IMR-90 (cell line): ENCODE measurements around the gene FAT2. TPM values are rescaled to one million over a fixed set of nuclear protein-coding genes. Genes with fewer than 3 reads are reported as not detected.

Experiments used
- ATAC-seq: fragments of 200-7000 bp; cut with Tn5 transposase; 2 replicates; pipeline ENCODE4 v1.9.1; 2020; ENCODE audit warnings: low read depth, mild to moderate bottlenecking, moderate library complexity
- BruUV-seq: library from RNA; stranded (reverse); fragments of 400-500 nt; replicated peaks from 2 replicates; lab custom pipeline; 2021; lab: Mats Ljungman, UMichigan
- CTCF ChIA-PET: fragments of 300-600 bp; formaldehyde crosslinking; extraction: SDS; loops from one replicate; lab custom pipeline; 2021; ENCODE audit warnings: antibody characterized with exemption; lab: Yijun Ruan, JAX
- POLR2A ChIA-PET: fragments of 300-600 bp; sonication (Branson Sonifier 250); formaldehyde crosslinking; loops from one replicate; lab custom pipeline; 2022; ENCODE audit warnings: antibody characterized with exemption; ENCODE audit not compliant: unreplicated experiment; lab: Charles Lee
- DNase-seq: peaks from one replicate; pipeline ENCODE4 v3.0.0; 2013
- H2AFZ ChIP-seq: replicated peaks from 2 replicates; pipeline ENCODE3; 2013; ENCODE audit warnings: low read length, mild to moderate bottlenecking; ENCODE audit not compliant: poor library complexity
- H2AK5ac ChIP-seq: 2 replicates; pipeline ENCODE4 v1.6.1; 2013; ENCODE audit warnings: low read depth, low read length, inconsistent platforms
- H2AK9ac ChIP-seq: replicated peaks from 2 replicates; pipeline ENCODE3; 2013; ENCODE audit warnings: mild to moderate bottlenecking, low read depth, low read length, moderate library complexity; ENCODE audit not compliant: poor library complexity
- H2BK120ac ChIP-seq: 2 replicates; pipeline ENCODE4 v1.6.1; 2013; ENCODE audit warnings: low read depth, low read length, inconsistent platforms
- H2BK15ac ChIP-seq: 3 replicates; pipeline ENCODE4 v1.6.1; 2013; ENCODE audit warnings: low read depth, low read length, inconsistent platforms
- H2BK20ac ChIP-seq: 2 replicates; pipeline ENCODE4 v1.6.1; 2013; ENCODE audit warnings: low read depth, mild to moderate bottlenecking, inconsistent platforms, low read length, moderate library complexity
- H2BK5ac ChIP-seq: 2 replicates; pipeline ENCODE4 v1.6.1; 2013; ENCODE audit warnings: mild to moderate bottlenecking, low read depth, low read length, inconsistent platforms; ENCODE audit not compliant: poor library complexity, severe bottlenecking
- H3K14ac ChIP-seq: replicated peaks from 2 replicates; pipeline ENCODE4 v1.6.1; 2013; ENCODE audit warnings: low read depth, low read length, inconsistent platforms
- H3K18ac ChIP-seq: 2 replicates; pipeline ENCODE4 v1.6.1; 2013; ENCODE audit warnings: low read depth, low read length, control low read depth
- H3K23ac ChIP-seq: 2 replicates; pipeline ENCODE4 v1.6.1; 2013; ENCODE audit warnings: low read depth, low read length, inconsistent platforms
- H3K27ac ChIP-seq: 2 replicates; pipeline ENCODE4 v1.5.1; 2013; ENCODE audit warnings: mild to moderate bottlenecking, control low read depth, low read length; ENCODE audit not compliant: insufficient read depth
- H3K27me3 ChIP-seq: 2 replicates; pipeline ENCODE4 v1.6.1; 2013; ENCODE audit warnings: low read length; ENCODE audit not compliant: control insufficient read depth, insufficient read depth
- H3K36me3 ChIP-seq: 2 replicates; pipeline ENCODE4 v1.6.1; 2013; ENCODE audit warnings: low read length, mixed read lengths; ENCODE audit not compliant: control insufficient read depth, insufficient read depth
- H3K4ac ChIP-seq: 2 replicates; pipeline ENCODE4 v1.6.1; 2013; ENCODE audit warnings: low read depth, low read length, inconsistent platforms
- H3K4me1 ChIP-seq: 2 replicates; pipeline ENCODE4 v1.6.1; 2013; ENCODE audit warnings: low read length, mixed read lengths; ENCODE audit not compliant: control insufficient read depth, insufficient read depth
- H3K4me2 ChIP-seq: 2 replicates; pipeline ENCODE4 v1.6.1; 2013; ENCODE audit warnings: low read depth, mild to moderate bottlenecking, control low read depth, low read length, moderate library complexity
- H3K4me3 ChIP-seq: 2 replicates; pipeline ENCODE4 v1.5.1; 2013; ENCODE audit warnings: low read depth, mild to moderate bottlenecking, control low read depth, low read length, moderate library complexity; ENCODE audit not compliant: insufficient read depth
- H3K56ac ChIP-seq: 2 replicates; pipeline ENCODE4 v1.6.1; 2013; ENCODE audit warnings: low read length, inconsistent platforms; ENCODE audit not compliant: insufficient read depth; ENCODE audit errors: extremely low read depth
- H3K79me1 ChIP-seq, 2 experiments: 2 replicates each; pipeline ENCODE4 v1.6.1; 2013; ENCODE audit warnings: low read length in 2 of 2, inconsistent platforms in 1 of 2, low read depth in 1 of 2
- H3K9ac ChIP-seq: 2 replicates; pipeline ENCODE4 v1.6.1; 2013; ENCODE audit warnings: low read depth, low read length, control low read depth
- H3K9me1 ChIP-seq: 2 replicates; pipeline ENCODE4 v1.6.1; 2013; ENCODE audit warnings: low read length, inconsistent platforms; ENCODE audit not compliant: insufficient read depth
- H3K9me3 ChIP-seq: 2 replicates; pipeline ENCODE4 v1.6.1; 2013; ENCODE audit warnings: low read length; ENCODE audit not compliant: control insufficient read depth, insufficient read depth
- H4K20me1 ChIP-seq: 2 replicates; pipeline ENCODE4 v1.6.1; 2013; ENCODE audit warnings: low read length, inconsistent platforms; ENCODE audit not compliant: insufficient read depth
- H4K5ac ChIP-seq: 2 replicates; pipeline ENCODE4 v1.6.1; 2013; ENCODE audit warnings: mild to moderate bottlenecking, low read depth, low read length, control low read depth
- H4K8ac ChIP-seq, 2 experiments: 2 replicates each; pipeline ENCODE4 v1.6.1; 2013; ENCODE audit warnings: low read depth in 2 of 2, low read length in 2 of 2, control low read depth in 1 of 2, inconsistent platforms in 1 of 2
- H4K91ac ChIP-seq: 2 replicates; pipeline ENCODE4 v1.6.1; 2013; ENCODE audit warnings: low read depth, low read length, inconsistent platforms; ENCODE audit not compliant: insufficient read depth
- BHLHE40 ChIP-seq: fragments of 150-350 bp; IDR thresholded peaks from 2 replicates; pipeline ENCODE4 v1.6.1; 2016; ENCODE audit warnings: mild to moderate bottlenecking, low read depth, low read length
- CEBPB ChIP-seq: IDR thresholded peaks from 2 replicates; pipeline ENCODE4 v1.6.1; 2012; ENCODE audit warnings: low read depth, low read length, improper control_type of control experiment
- CHD1 ChIP-seq: IDR thresholded peaks from 2 replicates; pipeline ENCODE4 v1.6.1; 2012; ENCODE audit warnings: low read depth, low read length, improper control_type of control experiment
- CTCF ChIP-seq: conservative IDR thresholded peaks from 2 replicates; pipeline ENCODE4 v1.5.1; 2012; ENCODE audit warnings: mild to moderate bottlenecking, low read depth, low read length, improper control_type of control experiment
- FOS ChIP-seq: fragments of 150-350 bp; IDR thresholded peaks from 2 replicates; pipeline ENCODE4 v1.6.1; 2016; ENCODE audit warnings: low read depth, low read length
- MAFK ChIP-seq: IDR thresholded peaks from 2 replicates; pipeline ENCODE4 v1.6.1; 2012; ENCODE audit warnings: low read depth, low read length, improper control_type of control experiment
- MAZ ChIP-seq: IDR thresholded peaks from 2 replicates; pipeline ENCODE4 v1.6.1; 2012; ENCODE audit warnings: low read depth, mild to moderate bottlenecking, low read length, improper control_type of control experiment, moderate library complexity, borderline replicate concordance
- MXI1 ChIP-seq: IDR thresholded peaks from 2 replicates; pipeline ENCODE4 v1.6.1; 2012; ENCODE audit warnings: low read depth, mild to moderate bottlenecking, low read length, moderate library complexity, borderline replicate concordance
- NFE2L2 ChIP-seq: fragments of 150-350 bp; IDR thresholded peaks from 2 replicates; pipeline ENCODE4 v1.6.1; 2016; ENCODE audit warnings: low read depth, mild to moderate bottlenecking, low read length
- POLR2A ChIP-seq: IDR thresholded peaks from 2 replicates; pipeline ENCODE4 v1.6.1; 2012; ENCODE audit warnings: mild to moderate bottlenecking, low read depth, low read length
- RAD21 ChIP-seq: IDR thresholded peaks from 2 replicates; pipeline ENCODE4 v1.6.1; 2012; ENCODE audit warnings: low read length, improper control_type of control experiment
- RCOR1 ChIP-seq: IDR thresholded peaks from 2 replicates; pipeline ENCODE4 v1.6.1; 2012; ENCODE audit warnings: mild to moderate bottlenecking, low read length, improper control_type of control experiment; ENCODE audit not compliant: insufficient replicate concordance
- SMC3 ChIP-seq: fragments of 150-350 bp; IDR thresholded peaks from 2 replicates; pipeline ENCODE4 v1.6.1; 2016; ENCODE audit warnings: low read depth, mild to moderate bottlenecking, antibody characterized with exemption, low read length, moderate library complexity
- USF2 ChIP-seq: fragments of 150-350 bp; IDR thresholded peaks from 2 replicates; pipeline ENCODE4 v1.6.1; 2017; ENCODE audit warnings: mild to moderate bottlenecking, antibody characterized with exemption, low read length, low read depth
- WGBS, 2 experiments: methylation state at CpG; one replicate each; pipeline versions ENCODE4 v1.1.5 to v1.1.7; 2013; ENCODE audit warnings: missing lambda C conversion rate in 2 of 2; ENCODE audit not compliant: insufficient read length in 1 of 2; ENCODE audit errors: extremely low coverage in 2 of 2; 5-methylcytosine and 5-hydroxymethylcytosine counted together
- dilution Hi-C: fragments of 300-500 bp; cut with HindIII; formaldehyde crosslinking; loops from one replicate; pipeline ENCODE4 v1.14.3; 2018; ENCODE audit warnings: low sequenced_read_pairs; ENCODE audit not compliant: unreplicated experiment
- in situ Hi-C: fragments of 300-500 bp; cut with MboI; formaldehyde crosslinking; loops from 3 replicates; pipeline ENCODE4 v1.14.3; 2019; ENCODE audit warnings: low sequenced_read_pairs, inconsistent platforms, mixed read lengths
- intact Hi-C: fragments of 100-400 bp; cut with micrococcal nuclease; formaldehyde crosslinking; loops from 2 replicates; pipeline ENCODE4 v1.10.0; 2022
- polyA plus RNA-seq, 3 experiments: library from polyadenylated mRNA; depleted of rRNA; stranded (reverse); fragments of >200 nt; gene quantifications; 2 replicates each; pipeline ENCODE4 v1.2.3, GENCODE V29; 2012; ENCODE audit warnings: low replicate concordance in 1 of 3
- total RNA-seq: library from RNA; depleted of rRNA; stranded (reverse); fragments of >200 nt; gene quantifications from 2 replicates; pipeline ENCODE4 v1.2.3, GENCODE V29; 2012
- TF ChIP-seq, protein P1 (sequence below): fragments of 150-350 bp; IDR thresholded peaks from 2 replicates; pipeline ENCODE4 v1.6.1; 2016; ENCODE audit warnings: low read depth, mild to moderate bottlenecking, low read length, moderate library complexity, borderline replicate concordance

Gene FAT2
- total and polyA plus RNA-seq, 2 of the 4 experiments (the other 2 are of a cell fraction): under 0.01 to 0.03 TPM

DNA sequence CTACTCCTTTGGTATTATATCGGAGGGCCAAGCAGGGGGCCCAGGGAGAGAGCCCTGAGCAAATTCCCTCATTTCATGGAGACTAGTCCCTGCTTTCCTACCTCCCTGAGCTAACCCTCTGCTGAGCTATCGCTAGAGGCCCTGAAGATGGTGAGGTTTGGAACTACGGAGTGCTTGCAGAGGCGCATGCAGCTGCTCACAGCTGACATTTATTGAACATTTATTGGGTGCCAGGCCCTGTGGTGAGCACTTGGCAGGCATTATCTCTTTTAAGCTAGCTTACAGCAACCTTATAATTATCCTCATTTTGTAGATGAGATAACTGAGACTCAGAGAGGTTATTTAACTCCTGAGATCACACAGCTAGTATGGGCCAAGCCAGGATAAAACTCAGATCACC lies 9.8 kb downstream of the FAT2 start:
- Histone ChIP-seq H3K9me3 (no peaks in the 10 kb centered on the region), H3K14ac (no peak overlapping the region), H3K4me3 (no peak overlapping the region), H3K4me1 (no peaks in the 10 kb centered on the region), H4K8ac (no peak overlapping the region), H4K20me1 (no peaks in the 10 kb centered on the region), H3K79me1 (no peaks in the 10 kb centered on the region), H3K23ac (no peak overlapping the region), H3K56ac (no peak overlapping the region), H3K9me1 (no peaks in the 10 kb centered on the region), H2AK5ac (no peak overlapping the region), H2BK120ac (no peak overlapping the region), H2BK15ac (no peak overlapping the region), H3K4me2 (no peak overlapping the region), H2BK20ac (no peak overlapping the region), H3K27ac (no peak overlapping the region), H2BK5ac (no peak overlapping the region), H3K36me3 (no peaks in the 10 kb centered on the region), H3K4ac (no peak overlapping the region), H3K18ac (no peak overlapping the region), H2AK9ac (no peak overlapping the region), H4K91ac (no peak overlapping the region), H2AFZ (no peak overlapping the region), H4K5ac (no peak overlapping the region), H3K9ac (no peak overlapping the region), H3K27me3 (peaks cover 9% of the 10 kb centered on the region; the same call in 1 of the 2 replicates)
- BruUV-seq: no TSS peak
- TF ChIP-seq MXI1: no peak
- TF ChIP-seq BHLHE40: no peak
- TF ChIP-seq CHD1: no peak
- no peak for TF ChIP-seq SMC3
- TF ChIP-seq, protein P1, sequence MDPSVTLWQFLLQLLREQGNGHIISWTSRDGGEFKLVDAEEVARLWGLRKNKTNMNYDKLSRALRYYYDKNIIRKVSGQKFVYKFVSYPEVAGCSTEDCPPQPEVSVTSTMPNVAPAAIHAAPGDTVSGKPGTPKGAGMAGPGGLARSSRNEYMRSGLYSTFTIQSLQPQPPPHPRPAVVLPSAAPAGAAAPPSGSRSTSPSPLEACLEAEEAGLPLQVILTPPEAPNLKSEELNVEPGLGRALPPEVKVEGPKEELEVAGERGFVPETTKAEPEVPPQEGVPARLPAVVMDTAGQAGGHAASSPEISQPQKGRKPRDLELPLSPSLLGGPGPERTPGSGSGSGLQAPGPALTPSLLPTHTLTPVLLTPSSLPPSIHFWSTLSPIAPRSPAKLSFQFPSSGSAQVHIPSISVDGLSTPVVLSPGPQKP: no peak
- no peak for TF ChIP-seq CEBPB
- no peak for TF ChIP-seq FOS
- no peak for TF ChIP-seq POLR2A
- TF ChIP-seq MAZ: no peak
- no peak for TF ChIP-seq RAD21
- TF ChIP-seq RCOR1: no peak
- TF ChIP-seq MAFK: no peak
- TF ChIP-seq CTCF: no peak
- TF ChIP-seq USF2: no peak
- no peak for TF ChIP-seq NFE2L2
- ATAC-seq (no peak), DNase-seq (no peak)
- ChIA-PET CTCF (no interaction called here), POLR2A (no interaction called here)
- intact Hi-C loops: no loop called here
- no CpG with 5 or more reads among the region's 4 CpGs for WGBS, 2 experiments
- dilution Hi-C loops: no loop called here
- in situ Hi-C loops: no loop called here
